ENCODE results near the gene C19orf67.

The C19orf67 gene

DNA sequence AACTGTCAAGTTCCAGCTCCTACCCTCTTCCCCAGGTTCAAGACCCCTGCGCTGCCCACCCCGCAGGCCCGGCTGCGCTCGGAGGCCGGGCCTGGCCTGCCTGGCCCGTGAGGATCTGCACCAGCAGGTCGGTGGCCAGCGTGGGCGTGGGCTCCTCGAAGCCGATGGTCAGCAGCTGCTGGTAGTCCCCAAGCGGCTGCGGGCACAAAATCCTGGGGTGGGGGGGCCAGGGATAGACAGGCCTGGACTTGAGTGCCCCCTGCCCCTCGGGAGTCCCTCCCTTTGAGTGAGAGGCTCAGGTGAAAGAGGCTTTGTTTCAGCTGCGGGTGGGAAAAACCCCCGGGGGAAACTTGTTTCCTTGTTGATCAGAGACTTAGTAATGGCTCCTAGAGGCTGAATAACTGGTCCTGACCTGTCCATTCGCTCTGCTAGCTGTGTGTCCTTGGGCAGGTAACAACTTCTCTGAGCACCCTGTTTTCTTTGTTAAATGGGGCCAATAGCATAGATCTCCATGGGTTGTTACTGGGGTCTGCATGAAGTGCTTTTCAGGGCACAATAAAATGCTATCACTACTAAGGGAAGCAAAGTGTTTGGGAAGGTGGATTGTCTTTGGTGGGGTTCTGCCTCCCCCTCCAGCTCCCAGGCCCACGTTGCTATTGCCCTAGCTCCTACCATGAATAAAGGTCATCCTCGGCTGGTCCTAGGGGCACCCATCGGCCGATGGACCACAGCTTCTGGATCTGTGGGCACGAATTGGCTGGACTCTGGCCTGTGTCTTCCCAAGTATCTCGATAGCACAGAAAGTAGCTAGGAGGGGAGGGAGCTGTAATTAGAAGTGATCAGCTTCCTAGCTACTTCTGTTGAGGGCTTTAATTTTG lies 3.5 kb downstream of the C19orf67 start:
- DNase-seq: no peak

- DNase-seq: peak; percentile 100
Measured at GRCh38 chr19:14080887-14081796, 4.4 kb downstream of the C19orf67 start.

GRCh38 chr19:14078411-14078810 lies 7.2 kb downstream of the C19orf67 start:
- no peak for DNase-seq

DNA sequence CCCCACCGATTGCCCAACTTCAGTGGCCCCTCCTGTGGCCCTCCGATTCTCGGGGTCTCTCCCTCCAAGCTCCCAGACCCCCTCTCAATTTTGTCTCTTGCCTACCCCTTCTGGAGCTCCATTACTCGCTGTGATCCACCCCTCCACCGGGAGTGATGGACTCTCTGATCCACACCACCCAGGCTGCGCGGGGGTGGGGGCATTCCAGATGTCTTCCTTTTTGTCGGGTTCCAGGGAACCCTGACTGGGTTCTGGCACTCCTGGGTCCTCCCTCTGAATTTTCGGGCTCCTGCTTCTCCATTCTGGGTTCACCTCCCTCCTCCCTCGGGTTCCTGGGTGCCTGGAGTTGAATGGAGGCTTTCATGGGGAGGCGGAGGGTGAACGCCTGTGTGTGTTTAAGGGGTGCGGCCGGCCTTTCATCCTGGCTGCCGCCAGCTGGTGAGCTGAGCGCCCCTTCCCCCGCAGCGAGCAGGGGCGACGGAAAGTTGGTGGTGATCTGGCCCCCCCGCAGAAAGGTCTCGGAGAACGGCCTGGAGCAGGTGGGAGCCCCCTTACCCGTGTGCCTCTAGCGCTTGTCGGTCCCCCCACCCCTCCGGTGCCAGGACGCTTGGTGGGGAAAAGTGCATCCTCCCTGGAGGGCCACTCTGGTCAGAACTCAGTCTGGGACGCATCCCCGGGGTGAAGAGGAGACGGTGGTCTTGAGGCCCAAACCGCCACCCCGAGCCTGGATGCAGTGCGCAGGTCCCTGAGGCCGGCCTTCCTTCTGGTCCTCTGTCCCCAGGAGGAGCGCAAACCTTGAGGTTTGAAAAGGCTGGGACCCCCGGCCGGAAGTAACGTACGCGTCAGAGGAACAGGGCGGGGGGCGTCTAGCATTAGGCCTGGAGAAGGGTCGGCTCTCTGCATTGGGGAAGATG lies 11.4 kb downstream of the C19orf67 start:
- no peak for DNase-seq

GRCh38 chr19:14073261-14073924 lies 12.2 kb downstream of the C19orf67 start:
- peak; percentile 74 for DNase-seq

GRCh38 chr19:14072535-14073260 lies 12.9 kb downstream of the C19orf67 start, which contains the start of gene MISP3:
Gene MISP3 (plus strand): TSS chr19:14072786. CDS start chr19:14073310, 524 bp downstream.
- DNase-seq: no peak

DNA sequence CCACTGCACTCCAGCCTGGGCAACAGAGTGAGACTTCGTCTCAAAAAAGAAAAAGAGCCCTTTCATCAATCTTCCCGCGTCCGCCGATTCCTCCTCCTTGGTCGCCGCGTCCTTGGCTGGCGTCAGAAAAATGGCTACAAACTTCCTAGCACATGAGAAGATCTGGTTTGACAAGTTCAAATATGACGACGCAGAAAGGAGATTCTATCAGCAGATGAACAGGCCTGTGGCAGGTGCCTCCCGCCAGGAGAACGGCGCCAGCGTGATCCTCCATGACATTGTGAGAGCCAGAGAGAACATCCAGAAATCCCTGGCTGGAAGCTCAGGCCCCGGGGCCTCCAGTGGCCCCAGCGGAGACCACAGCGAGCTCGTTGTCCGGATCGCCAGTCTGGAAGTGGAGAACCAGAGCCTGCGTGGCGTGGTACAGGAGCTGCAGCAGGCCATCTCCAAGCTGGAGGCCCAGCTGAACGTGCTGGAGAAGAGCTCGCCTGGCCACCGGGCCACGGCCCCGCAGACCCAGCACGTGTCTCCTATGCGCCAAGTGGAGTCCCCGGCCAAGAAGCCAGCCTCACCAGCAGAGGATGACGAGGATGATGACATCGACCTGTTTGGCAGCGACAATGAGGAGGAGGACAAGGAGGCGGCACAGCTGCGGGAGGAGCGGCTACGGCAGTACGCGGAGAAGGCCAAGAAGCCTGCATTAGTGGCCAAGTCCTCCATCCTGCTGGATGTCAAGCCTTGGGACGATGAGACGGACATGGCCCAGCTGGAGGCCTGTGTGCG lies 15.1 kb downstream of the C19orf67 start:
- DNase-seq: no peak

DNA sequence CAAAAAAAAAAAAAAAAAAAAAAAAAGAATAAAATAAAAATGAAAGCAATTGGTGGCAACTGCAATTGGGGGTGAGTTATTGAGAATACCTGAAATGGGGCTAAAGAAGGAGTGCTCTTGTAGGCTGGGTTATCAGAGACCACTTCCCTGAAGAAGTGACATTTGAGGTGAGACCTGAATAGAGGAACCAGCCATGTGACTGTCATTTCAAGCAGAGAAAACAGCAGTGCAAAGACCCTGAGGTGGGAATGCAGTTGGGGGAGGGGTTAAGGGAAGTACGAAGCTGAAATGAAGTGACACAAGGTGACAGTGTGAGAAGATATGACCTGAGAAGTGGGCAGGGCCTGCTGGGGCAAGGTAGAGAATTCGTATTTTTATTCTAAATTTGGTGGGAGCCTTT lies 19.4 kb downstream of the C19orf67 start:
- DNase-seq: no peak

DNA sequence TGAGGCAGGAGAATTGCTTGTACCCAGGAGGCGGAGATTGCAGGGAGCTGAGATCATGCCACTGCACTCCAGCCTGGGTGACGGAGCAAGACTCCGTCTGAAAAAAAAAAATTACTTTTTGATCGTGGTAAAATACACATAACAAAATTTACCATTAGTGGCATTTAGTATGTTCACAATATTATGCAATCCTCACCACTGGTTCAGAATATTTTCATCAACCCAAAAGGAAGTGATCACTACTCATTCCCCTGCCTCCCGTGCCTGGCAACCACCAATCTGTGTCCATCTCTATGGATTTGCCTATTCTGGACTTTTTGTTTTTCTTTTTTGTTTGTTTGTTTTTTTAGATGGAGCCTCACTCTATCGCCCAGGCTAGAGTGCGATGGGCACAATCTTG lies 22.5 kb downstream of the C19orf67 start:
- no peak for DNase-seq

DNA sequence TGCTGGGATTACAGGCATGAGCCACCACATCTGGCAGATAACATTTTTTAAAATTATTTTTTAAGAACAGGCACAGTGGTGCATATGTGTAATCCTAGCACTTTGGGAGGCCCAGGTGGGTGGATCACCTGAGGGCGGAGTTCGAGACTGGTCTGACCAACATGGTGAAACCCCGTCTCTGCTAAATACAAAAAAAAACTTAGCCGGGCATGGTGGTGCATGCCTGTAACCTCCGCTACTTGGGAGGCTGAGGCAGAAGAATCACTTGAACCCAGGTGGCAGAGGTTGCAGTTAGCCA lies 23.1 kb downstream of the C19orf67 start:
- no peak for DNase-seq

DNA sequence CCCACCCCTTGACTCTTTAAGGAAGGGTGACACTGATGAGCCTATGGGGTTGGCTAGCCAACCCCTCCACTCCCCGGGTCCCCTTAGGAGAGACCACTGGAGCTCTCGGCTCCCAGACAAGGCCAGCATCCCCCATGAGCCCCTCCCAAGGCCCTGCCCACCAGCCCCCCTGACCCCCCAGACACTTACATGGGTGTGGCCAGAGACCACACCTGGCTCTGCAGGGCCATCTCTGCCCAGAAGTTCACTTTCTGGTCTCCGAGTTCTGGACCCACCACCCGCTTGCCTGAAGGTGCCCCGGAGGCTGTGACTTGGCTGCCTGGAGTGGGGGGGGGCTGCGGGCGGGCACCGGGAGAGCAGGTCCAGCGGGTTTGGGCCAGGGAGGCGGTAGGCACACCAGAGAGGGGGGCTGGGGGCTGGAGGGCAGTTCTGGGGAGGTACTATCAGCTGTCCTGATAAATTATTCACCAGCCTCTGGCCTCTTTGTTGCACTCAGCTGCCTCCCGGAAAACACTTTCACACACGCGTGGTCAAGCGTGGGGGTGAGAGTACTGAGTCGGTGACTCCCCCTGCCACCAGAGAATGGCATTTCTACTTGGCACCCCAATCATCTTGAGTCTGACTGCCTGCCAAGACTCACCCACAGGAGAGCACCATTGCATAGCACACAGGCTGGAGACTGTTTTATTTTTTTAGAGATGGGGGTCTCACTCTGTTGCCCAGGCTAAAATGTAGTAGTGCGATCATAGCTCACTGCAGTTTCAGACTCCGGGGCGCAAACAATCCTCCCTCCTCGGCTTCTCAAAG lies 23.6 kb downstream of the C19orf67 start, which contains the start of gene PALM3:
Gene PALM3 (minus strand): TSS at position 326 of the 807 bp plus-strand sequence. CDS start 96 bp downstream, at position 230.
- no peak for DNase-seq

- DNase-seq: no peak
Measured at GRCh38 chr19:14061081-14061749, 24.4 kb downstream of the C19orf67 start.

- DNase-seq: no peak
Measured at GRCh38 chr19:14059652-14060155, 25.9 kb downstream of the C19orf67 start.

DNA sequence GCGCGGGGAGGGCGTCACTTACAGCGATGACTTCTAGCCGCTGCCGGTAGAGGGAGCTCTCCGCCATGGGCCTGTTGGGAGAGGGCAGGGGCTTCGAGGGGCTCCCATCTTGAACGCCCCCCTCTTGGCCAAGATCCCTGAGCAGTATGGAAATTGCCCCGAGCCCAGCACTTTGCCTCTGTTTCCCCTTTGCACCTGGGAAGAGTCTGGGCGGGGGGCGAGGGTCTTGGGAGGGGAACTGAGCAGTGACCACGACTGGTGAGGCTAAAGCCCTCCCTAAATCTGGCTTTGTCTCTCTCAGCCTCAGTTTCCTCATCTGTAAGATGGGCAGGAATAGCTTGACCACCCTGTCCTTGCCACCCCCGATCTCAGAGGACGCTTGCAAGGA lies 26.5 kb downstream of the C19orf67 start:
- DNase-seq: no peak

GRCh38 chr19:14058182-14059092 lies 27.1 kb downstream of the C19orf67 start:
- no peak for DNase-seq

DNA sequence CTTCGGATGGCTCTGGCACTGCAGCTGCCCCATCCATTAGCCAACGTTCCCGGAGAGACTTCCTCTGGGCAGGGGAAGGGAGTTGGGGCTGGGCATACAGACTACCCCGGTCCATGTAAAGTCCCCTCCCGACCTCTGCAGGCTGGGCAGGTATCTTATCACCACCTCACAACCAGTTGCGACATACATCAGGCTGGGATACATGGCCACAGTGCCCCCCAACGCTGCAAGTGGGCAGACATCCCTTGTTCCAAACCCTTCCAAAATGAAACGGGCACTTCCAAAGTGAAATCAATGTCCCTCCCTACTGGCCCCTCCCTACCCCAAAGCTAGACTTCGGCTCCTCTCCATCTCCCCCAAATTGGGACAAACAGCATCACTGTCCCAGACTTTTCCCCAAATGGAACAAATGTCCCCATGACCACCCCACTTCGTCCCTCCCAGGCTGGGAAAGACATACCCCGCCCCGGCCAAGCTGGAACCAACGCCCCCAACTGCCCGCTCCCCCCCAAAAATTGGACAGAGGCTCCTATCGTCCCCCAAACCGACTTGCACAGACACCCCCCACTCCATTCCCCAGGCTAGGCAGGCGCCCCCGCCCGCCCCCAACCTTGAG lies 28.7 kb downstream of the C19orf67 start:
- DNase-seq: no peak
